A673 (cell line): ENCODE results near the gene TFCP2L1. TPM values are rescaled to one million over a fixed set of nuclear protein-coding genes. Genes with fewer than 3 reads are reported as not detected.

Source experiments
- BruUV-seq: library from RNA; stranded (reverse); fragments of 400-500 nt; replicated peaks from 2 replicates; lab custom pipeline; 2021; lab: Mats Ljungman, UMichigan
- CTCF ChIA-PET: fragments of 300-600 bp; sonication (Branson Sonifier 250); formaldehyde crosslinking; loops from one replicate; lab custom pipeline; 2022; ENCODE audit warnings: antibody characterized with exemption; lab: Charles Lee
- POLR2A ChIA-PET: fragments of 300-600 bp; sonication (Branson Sonifier 250); formaldehyde crosslinking; loops from one replicate; lab custom pipeline; 2022; ENCODE audit warnings: antibody characterized with exemption; ENCODE audit not compliant: low non-redundant PET; lab: Charles Lee
- DNase-seq: peaks from one replicate; pipeline ENCODE4 v3.0.0-alpha.2; 2015; ENCODE audit warnings: low spot score
- H3K27ac ChIP-seq: fragments of 200-600 bp; sonication (generic); 2 replicates; pipeline ENCODE4 v1.5.1; 2016; ENCODE audit warnings: mixed run types, low read depth, mild to moderate bottlenecking, mixed read lengths, antibody characterized with exemption, low read length; ENCODE audit not compliant: poor library complexity, severe bottlenecking
- H3K27me3 ChIP-seq: fragments of 200-600 bp; sonication (generic); replicated peaks from 2 replicates; pipeline ENCODE4 v1.6.1; 2017; ENCODE audit warnings: mixed run types, low read depth, mild to moderate bottlenecking, mixed read lengths, antibody characterized with exemption, low read length; ENCODE audit not compliant: insufficient read depth, poor library complexity
- H3K36me3 ChIP-seq: fragments of 200-600 bp; sonication (generic); 2 replicates; pipeline ENCODE4 v1.6.1; 2016; ENCODE audit warnings: mixed run types, mild to moderate bottlenecking, mixed read lengths, antibody characterized with exemption, low read length; ENCODE audit not compliant: insufficient read depth, poor library complexity, severe bottlenecking
- H3K4me1 ChIP-seq: fragments of 200-600 bp; sonication (generic); 2 replicates; pipeline ENCODE4 v1.6.1; 2017; ENCODE audit warnings: mixed run types, mild to moderate bottlenecking, mixed read lengths, antibody characterized with exemption, low read length; ENCODE audit not compliant: insufficient read depth, poor library complexity, severe bottlenecking
- H3K4me3 ChIP-seq: fragments of 200-600 bp; sonication (generic); 2 replicates; pipeline ENCODE4 v1.5.1; 2016; ENCODE audit warnings: low read depth, mixed run types, mild to moderate bottlenecking, mixed read lengths, low read length; ENCODE audit not compliant: poor library complexity, severe bottlenecking
- H3K9me3 ChIP-seq: fragments of 200-600 bp; sonication (generic); 2 replicates; pipeline ENCODE4 v1.6.1; 2016; ENCODE audit warnings: mixed run types, low read depth, mild to moderate bottlenecking, mixed read lengths, antibody characterized with exemption, low read length; ENCODE audit not compliant: poor library complexity, severe bottlenecking
- CTCF ChIP-seq: fragments of 300-800, 200-600 bp; sonication (generic); conservative IDR thresholded peaks from 2 replicates; pipeline ENCODE4 v1.5.1; 2017; ENCODE audit warnings: low read depth, mild to moderate bottlenecking, antibody characterized with exemption, low read length, moderate library complexity, mixed read lengths
- EZH2 ChIP-seq: fragments of 200-600 bp; sonication (generic); IDR thresholded peaks from 2 replicates; pipeline ENCODE4 v1.6.1; 2017; ENCODE audit warnings: borderline replicate concordance, low read depth, mild to moderate bottlenecking, mixed read lengths, antibody characterized with exemption, low read length; ENCODE audit not compliant: poor library complexity, severe bottlenecking
- intact Hi-C: fragments of 100-400 bp; cut with micrococcal nuclease; formaldehyde crosslinking; loops from one replicate; pipeline ENCODE4 v1.10.0; 2022; ENCODE audit not compliant: unreplicated experiment
- total RNA-seq: library from RNA; stranded (reverse); gene quantifications from 2 replicates; pipeline ENCODE4 v1.2.3, GENCODE V29; 2021

TFCP2L1 gene
- total RNA-seq, 1 experiment from 2014 or later: not detected

DNA sequence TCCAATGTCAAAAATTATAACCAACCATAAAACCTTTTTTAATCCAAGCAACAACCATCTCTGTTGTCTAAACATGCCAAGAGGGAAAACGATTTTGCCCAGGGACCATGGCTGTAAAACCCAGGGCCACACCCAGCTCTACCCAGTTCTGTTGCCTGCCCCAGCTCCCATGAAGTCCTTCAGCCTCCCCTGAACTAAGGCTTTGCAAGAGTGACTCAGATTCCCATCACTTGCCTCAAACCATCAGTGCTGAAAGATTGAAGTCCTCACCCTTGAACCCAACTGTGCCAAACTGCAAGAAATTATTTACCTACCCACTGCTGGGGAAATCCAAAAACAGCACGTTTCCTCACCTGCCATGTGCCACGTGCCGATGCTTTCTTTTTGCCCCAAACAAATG lies 102.5 kb downstream of the TFCP2L1 start:
- peaks cover 3% of the 10 kb centered on the region for H3K27me3 ChIP-seq
- no peaks in the 10 kb centered on the region for H3K4me1 ChIP-seq
- no peaks in the 10 kb centered on the region for H3K36me3 ChIP-seq
- intact Hi-C loops: no loop called here
- ChIA-PET POLR2A (no interaction called here), CTCF (no interaction called here)
- no TSS peak for BruUV-seq
- TF ChIP-seq CTCF (no peak), EZH2 (no peak)
- no peaks in the 10 kb centered on the region for H3K9me3 ChIP-seq
- no peak overlapping the region for H3K4me3 ChIP-seq
- no peak for DNase-seq
- no peak overlapping the region for H3K27ac ChIP-seq

- ChIA-PET POLR2A (no interaction called here), CTCF (no interaction called here)
- no peaks in the 10 kb centered on the region for H3K9me3 ChIP-seq
- no peak overlapping the region for H3K27ac ChIP-seq
- no peaks in the 10 kb centered on the region for H3K36me3 ChIP-seq
- intact Hi-C loops: no loop called here
- H3K27me3 ChIP-seq: peaks cover 3% of the 10 kb centered on the region
- H3K4me3 ChIP-seq: no peak overlapping the region
- DNase-seq: no peak
- no TSS peak for BruUV-seq
- no peak for TF ChIP-seq EZH2
- TF ChIP-seq CTCF: no peak
- H3K4me1 ChIP-seq: no peaks in the 10 kb centered on the region
Observed at GRCh38 chr2:121179467-121179866, 105.5 kb downstream of the TFCP2L1 start.

GRCh38 chr2:121178730-121179129 lies 106.3 kb downstream of the TFCP2L1 start:
- H3K4me3 ChIP-seq: no peak overlapping the region
- intact Hi-C loops: no loop called here
- TF ChIP-seq CTCF (no peak), EZH2 (no peak)
- no peak for DNase-seq
- no peak overlapping the region for H3K27ac ChIP-seq
- no TSS peak for BruUV-seq
- peaks cover 3% of the 10 kb centered on the region for H3K27me3 ChIP-seq
- no peaks in the 10 kb centered on the region for H3K36me3 ChIP-seq
- ChIA-PET POLR2A (no interaction called here), CTCF (no interaction called here)
- no peaks in the 10 kb centered on the region for H3K4me1 ChIP-seq
- H3K9me3 ChIP-seq: no peaks in the 10 kb centered on the region
